Smooth muscle cell (in vitro differentiated cells): ENCODE measurements around the gene THSD7B. TPM values are rescaled to one million over a fixed set of nuclear protein-coding genes. Genes with fewer than 3 reads are reported as not detected.

ENCODE experiments used
- DNase-seq: peaks from one replicate; lab custom pipeline; 2025; ENCODE audit not compliant: unreplicated experiment; lab: John Stamatoyannopoulos, UW
- H2AFZ ChIP-seq: fragments of 200-600 bp; sonication (generic); 2 replicates; pipeline ENCODE4 v1.6.0; 2016; ENCODE audit warnings: antibody characterized with exemption, low read depth, mild to moderate bottlenecking
- H3F3A ChIP-seq: fragments of 200-600 bp; sonication (generic); 2 replicates; pipeline ENCODE4 v1.6.0; 2017; ENCODE audit warnings: antibody characterized with exemption, low read depth
- H3K27ac ChIP-seq: fragments of 200-600 bp; sonication (generic); 2 replicates; pipeline ENCODE4 v1.5.1; 2016; ENCODE audit warnings: low read depth, mild to moderate bottlenecking
- H3K27me3 ChIP-seq: fragments of 200-600 bp; sonication (generic); 2 replicates; pipeline ENCODE4 v1.6.1; 2016; ENCODE audit warnings: low read depth, mild to moderate bottlenecking
- H3K36me3 ChIP-seq: fragments of 200-600 bp; sonication (generic); 2 replicates; pipeline ENCODE4 v1.5.1; 2016; ENCODE audit warnings: low read depth
- H3K4me1 ChIP-seq: fragments of 200-600 bp; sonication (generic); 2 replicates; pipeline ENCODE4 v1.5.1; 2016; ENCODE audit warnings: low read depth
- H3K4me2 ChIP-seq: fragments of 200-600 bp; sonication (generic); 2 replicates; pipeline ENCODE4 v1.6.0; 2016; ENCODE audit warnings: mild to moderate bottlenecking
- H3K4me3 ChIP-seq: fragments of 200-600 bp; sonication (generic); 2 replicates; pipeline ENCODE4 v1.5.1; 2016; ENCODE audit warnings: mild to moderate bottlenecking
- H3K79me2 ChIP-seq: fragments of 200-600 bp; sonication (generic); 2 replicates; pipeline ENCODE4 v1.6.0; 2016; ENCODE audit warnings: low read depth, mild to moderate bottlenecking
- H3K9ac ChIP-seq: fragments of 200-600 bp; sonication (generic); 2 replicates; pipeline ENCODE4 v1.6.0; 2016; ENCODE audit warnings: low read depth
- H3K9me3 ChIP-seq: fragments of 200-600 bp; sonication (generic); replicated peaks from 2 replicates; pipeline ENCODE4 v1.5.1; 2016; ENCODE audit warnings: low read depth
- H4K20me1 ChIP-seq: fragments of 200-600 bp; sonication (generic); 2 replicates; pipeline ENCODE4 v1.6.0; 2016; ENCODE audit warnings: low read depth
- CTCF ChIP-seq: fragments of 200-600 bp; sonication (generic); IDR thresholded peaks from 2 replicates; pipeline ENCODE4 v1.5.1; 2017; ENCODE audit warnings: borderline replicate concordance, mild to moderate bottlenecking, antibody characterized with exemption; ENCODE audit not compliant: insufficient read depth, poor library complexity, severe bottlenecking
- WGBS: methylation state at CpG from one replicate; pipeline ENCODE4 v1.1.7; 2016; ENCODE audit warnings: low lambda C conversion rate; 5-methylcytosine and 5-hydroxymethylcytosine counted together
- polyA plus RNA-seq: library from polyadenylated mRNA; unstranded; fragments of >200 nt; fragmentation: Nextera tagmentation; extraction: Ambion mirVana; gene quantifications from 2 replicates; pipeline ENCODE4 v1.2.1, GENCODE V29; 2016
- total RNA-seq: library from RNA; depleted of rRNA; stranded (reverse); fragments of >200 nt; gene quantifications from 2 replicates; pipeline ENCODE4 v1.2.3, GENCODE V29; 2014

THSD7B gene
- total and polyA plus RNA-seq, 2 experiments from 2014 or later: not detected

DNA sequence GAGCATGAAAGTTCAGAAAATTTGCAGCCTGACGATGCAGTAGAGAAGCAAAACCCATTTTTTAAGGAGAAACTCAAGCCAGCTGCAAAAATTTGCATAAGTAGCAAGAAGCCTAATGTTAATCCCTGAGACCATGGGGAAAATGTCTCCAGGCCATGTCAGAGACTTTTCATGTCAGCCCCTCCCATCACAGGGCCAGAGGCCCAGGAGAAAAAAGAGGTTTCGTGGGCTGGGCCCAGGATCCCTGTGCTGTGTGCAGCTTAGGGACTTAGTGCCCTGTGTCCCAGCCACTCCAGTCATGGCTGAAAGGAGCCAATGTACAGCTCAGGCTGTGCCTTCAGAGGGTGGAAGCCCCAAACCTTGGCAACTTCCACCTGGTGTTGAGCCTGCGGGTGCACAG, 533.0 kb downstream of the THSD7B start:
- Histone ChIP-seq H3K79me2 (no peaks in the 10 kb centered on the region), H3K27ac (no peak overlapping the region), H3K4me1 (no peaks in the 10 kb centered on the region), H3K36me3 (no peaks in the 10 kb centered on the region), H2AFZ (no peak overlapping the region), H3K9me3 (peaks cover 3% of the 10 kb centered on the region), H3K4me2 (no peak overlapping the region), H4K20me1 (no peaks in the 10 kb centered on the region), H3F3A (no peaks in the 10 kb centered on the region), H3K9ac (no peak overlapping the region), H3K4me3 (no peak overlapping the region), H3K27me3 (no peaks in the 10 kb centered on the region)
- no peak for TF ChIP-seq CTCF
- 91% methylated on average over 3 of the region's 3 CpGs for WGBS
- no peak for DNase-seq

DNA sequence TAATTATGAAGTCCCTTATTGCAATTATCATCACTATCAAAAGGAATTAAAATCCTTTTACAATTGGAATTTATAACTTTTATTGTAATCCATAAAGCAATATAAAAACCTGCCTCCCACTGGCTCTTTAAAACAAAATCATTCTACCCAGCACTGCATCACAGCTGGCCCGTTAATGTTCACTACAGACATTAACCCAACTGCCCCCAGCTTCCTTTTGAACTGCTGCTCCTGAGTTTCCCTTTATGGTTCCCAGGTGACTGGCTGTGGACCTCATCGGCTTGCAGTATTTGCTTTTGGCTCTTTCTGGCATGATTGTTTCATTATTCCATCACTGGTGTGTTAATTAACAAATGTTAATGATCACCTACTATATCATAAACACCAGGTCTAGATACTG, 535.6 kb downstream of the THSD7B start:
- peaks cover 3% of the 10 kb centered on the region for H3K9me3 ChIP-seq
- 82% methylated on average over 2 of the region's 2 CpGs for WGBS
- H2AFZ ChIP-seq: no peak overlapping the region
- H4K20me1 ChIP-seq: no peaks in the 10 kb centered on the region
- H3K9ac ChIP-seq: no peak overlapping the region
- no peaks in the 10 kb centered on the region for H3K36me3 ChIP-seq
- no peak overlapping the region for H3K4me2 ChIP-seq
- no peak for DNase-seq
- TF ChIP-seq CTCF: no peak
- no peaks in the 10 kb centered on the region for H3K4me1 ChIP-seq
- H3K27ac ChIP-seq: no peak overlapping the region
- H3K4me3 ChIP-seq: no peak overlapping the region
- no peaks in the 10 kb centered on the region for H3K79me2 ChIP-seq
- H3F3A ChIP-seq: no peaks in the 10 kb centered on the region
- H3K27me3 ChIP-seq: no peaks in the 10 kb centered on the region

DNA sequence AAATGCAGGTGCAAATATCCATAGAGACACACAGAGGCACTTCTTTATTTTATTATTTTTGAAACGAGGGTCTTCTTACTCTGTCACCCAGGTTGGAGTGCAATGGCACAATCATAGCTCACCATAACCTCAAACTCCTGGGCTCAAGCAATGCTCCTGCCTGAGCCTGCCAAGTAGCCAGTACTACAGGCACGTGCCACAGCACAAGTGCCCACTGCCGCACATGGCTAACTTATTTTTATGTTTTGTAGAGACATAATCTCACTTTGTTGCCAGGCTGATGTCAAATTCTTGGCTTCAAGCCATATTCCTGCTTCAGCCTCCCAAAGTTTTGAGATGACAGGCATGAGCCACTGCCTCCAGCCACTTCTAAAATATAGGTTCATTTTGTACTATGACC, 537.6 kb downstream of the THSD7B start:
- H3F3A ChIP-seq: no peaks in the 10 kb centered on the region
- H2AFZ ChIP-seq: no peak overlapping the region
- TF ChIP-seq CTCF: no peak
- no peak overlapping the region for H3K27ac ChIP-seq
- no peaks in the 10 kb centered on the region for H3K36me3 ChIP-seq
- no peak overlapping the region for H3K9ac ChIP-seq
- no peaks in the 10 kb centered on the region for H3K4me1 ChIP-seq
- H3K4me2 ChIP-seq: no peak overlapping the region
- H3K4me3 ChIP-seq: no peak overlapping the region
- DNase-seq: no peak
- WGBS: 87% methylated on average over 3 of the region's 3 CpGs
- no peaks in the 10 kb centered on the region for H3K27me3 ChIP-seq
- peaks cover 3% of the 10 kb centered on the region for H3K9me3 ChIP-seq
- H3K79me2 ChIP-seq: no peaks in the 10 kb centered on the region
- no peaks in the 10 kb centered on the region for H4K20me1 ChIP-seq

DNA sequence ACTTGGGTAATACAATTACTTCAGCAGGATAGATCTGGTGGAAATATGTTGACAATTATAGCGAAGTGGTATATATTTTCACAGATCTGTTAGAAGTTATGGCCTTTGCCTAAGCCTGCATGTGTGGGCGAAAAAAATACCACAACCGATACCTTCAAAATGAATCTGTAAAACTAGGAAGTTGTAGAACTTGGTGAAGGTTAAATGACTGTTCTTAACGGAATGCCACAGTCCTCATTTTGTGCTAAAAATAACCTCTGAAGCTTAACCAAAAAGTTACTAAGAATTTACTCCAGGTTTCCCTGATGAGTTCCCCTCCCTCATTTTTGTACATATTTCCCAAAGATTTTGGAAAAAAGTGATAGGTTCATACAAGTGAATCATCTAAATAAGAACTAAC, 550.7 kb downstream of the THSD7B start:
- no peak for DNase-seq
- no peaks in the 10 kb centered on the region for H3K79me2 ChIP-seq
- H3K36me3 ChIP-seq: no peaks in the 10 kb centered on the region
- H3K9ac ChIP-seq: no peak overlapping the region
- 79% methylated on average over 4 of the region's 4 CpGs for WGBS
- H3K4me3 ChIP-seq: no peak overlapping the region
- no peaks in the 10 kb centered on the region for H4K20me1 ChIP-seq
- no peak overlapping the region for H3K27ac ChIP-seq
- H3K4me2 ChIP-seq: no peak overlapping the region
- H2AFZ ChIP-seq: no peak overlapping the region
- H3K27me3 ChIP-seq: no peaks in the 10 kb centered on the region
- H3F3A ChIP-seq: no peaks in the 10 kb centered on the region
- H3K9me3 ChIP-seq: no peaks in the 10 kb centered on the region
- H3K4me1 ChIP-seq: no peaks in the 10 kb centered on the region
- no peak for TF ChIP-seq CTCF
